ENCODE data around the gene SPTLC2.

- TF ChIP-seq PATZ1 (CRISPR knock-in tag; IDR thresholded peaks at IDR 0.05; ENCODE audit: borderline replicate concordance), result no peak
- no peak for TF ChIP-seq ZC3H10 (CRISPR knock-in tag; IDR thresholded peaks at IDR 0.05)
- TF ChIP-seq PPARA (CRISPR knock-in tag; IDR thresholded peaks at IDR 0.05; ENCODE audit: borderline replicate concordance), result no peak
- no peak for TF ChIP-seq SNAI2 (CRISPR knock-in tag; IDR thresholded peaks at IDR 0.05)
- TF ChIP-seq CREB5 (CRISPR knock-in tag; IDR thresholded peaks at IDR 0.05; ENCODE audit: low read depth), result no peak
- TF ChIP-seq CSDC2 (CRISPR knock-in tag; IDR thresholded peaks at IDR 0.05), result no peak
- no peak for TF ChIP-seq OSR1 (CRISPR knock-in tag; IDR thresholded peaks at IDR 0.05)
- no peak for TF ChIP-seq ARNTL (CRISPR knock-in tag; IDR thresholded peaks at IDR 0.05; ENCODE audit: borderline replicate concordance, low read depth)
- TF ChIP-seq TSHZ2 (CRISPR knock-in tag; IDR thresholded peaks at IDR 0.05), result no peak
- no peak for TF ChIP-seq ZFP3 (CRISPR knock-in tag; IDR thresholded peaks at IDR 0.05)
Observed at GRCh38 chr14:77646907-77647306, 30.5 kb upstream of the SPTLC2 start.
